HL-60 (cell line): ENCODE measurements around the gene ODF2.

Source experiments
- DNase-seq, 2 experiments: peaks; one replicate each; pipeline ENCODE4 v3.0.0-alpha.2; 2010 to 2020; ENCODE audit warnings: low read depth in 1 of 2, low spot score in 1 of 2
- H3K27ac ChIP-seq: fragments of 250-450 bp; sonication (Bioruptor Pico); replicated peaks from 2 replicates; pipeline ENCODE4 v1.5.1; 2020; ENCODE audit warnings: mild to moderate bottlenecking, moderate library complexity
- H3K27me3 ChIP-seq: fragments of 250-450 bp; sonication (Bioruptor Pico); 2 replicates; pipeline ENCODE4 v1.5.1; 2021; ENCODE audit warnings: mild to moderate bottlenecking, moderate library complexity; ENCODE audit not compliant: insufficient read depth, poor library complexity, severe bottlenecking
- H3K4me3 ChIP-seq: replicated peaks from 2 replicates; pipeline ENCODE4 v1.5.1; 2011; ENCODE audit warnings: mild to moderate bottlenecking, control low read depth, low read length; ENCODE audit not compliant: insufficient read depth
- CTCF ChIP-seq: IDR thresholded peaks from one replicate; pipeline ENCODE4 v1.5.1; 2011; ENCODE audit warnings: low read length, control low read depth, inconsistent platforms; ENCODE audit not compliant: insufficient read depth
- GABPA ChIP-seq: IDR thresholded peaks from 2 replicates; pipeline ENCODE4 v1.6.1; 2012; ENCODE audit warnings: low read depth
- POLR2AphosphoS5 ChIP-seq: IDR thresholded peaks from 2 replicates; pipeline ENCODE4 v1.6.1; 2012; ENCODE audit warnings: low read depth
- REST ChIP-seq: IDR thresholded peaks from 2 replicates; pipeline ENCODE4 v1.6.1; 2012; ENCODE audit warnings: low read depth; ENCODE audit not compliant: insufficient replicate concordance
- SPI1 ChIP-seq: IDR thresholded peaks from 2 replicates; pipeline ENCODE4 v1.6.1; 2012; ENCODE audit warnings: low read depth, mild to moderate bottlenecking, borderline replicate concordance

Gene ODF2

GRCh38 chr9:128495804-128496417, 40.1 kb downstream of the ODF2 start:
- TF ChIP-seq CTCF = no peak
- no peak for TF ChIP-seq POLR2AphosphoS5
- no peak for TF ChIP-seq SPI1
- no peak for TF ChIP-seq GABPA
- TF ChIP-seq REST = no peak
- no peak overlapping the region; the same call in 1 of the 2 replicates for H3K27ac ChIP-seq
- no peak for DNase-seq

GRCh38 chr9:128497824-128498610, 42.2 kb downstream of the ODF2 start:
- H3K27me3 ChIP-seq = no peaks in the 10 kb centered on the region
- no peak overlapping the region for H3K4me3 ChIP-seq
- TF ChIP-seq SPI1 = no peak
- no peak for TF ChIP-seq POLR2AphosphoS5
- no peak for TF ChIP-seq REST
- TF ChIP-seq GABPA = no peak
- TF ChIP-seq CTCF = no peak
- no peak for DNase-seq
- H3K27ac ChIP-seq = no peak overlapping the region

More at GRCh38 chr9:128495804-128496417, 40.1 kb downstream of the ODF2 start:
- Histone ChIP-seq H3K4me3 (no peak overlapping the region), H3K27me3 (no peaks in the 10 kb centered on the region)

GRCh38 chr9:128498911-128499310, 43.1 kb downstream of the ODF2 start:
- no peak overlapping the region for H3K27ac ChIP-seq
- DNase-seq = no peak
- no peak overlapping the region for H3K4me3 ChIP-seq
- TF ChIP-seq POLR2AphosphoS5 (no peak), GABPA (no peak), REST (no peak), SPI1 (no peak), CTCF (no peak)
- H3K27me3 ChIP-seq = no peaks in the 10 kb centered on the region
